NCI-H2029 (cell line): ENCODE measurements around the gene TXNRD1.
"Not testable (repeated sequence)": the region's sequence is repeated elsewhere in the genome, so short reads cannot be mapped to it uniquely, and the experiment has no call there.

Source experiments
- DNase-seq: peaks from one replicate; lab custom pipeline; 2025; lab: John Stamatoyannopoulos, UW

Gene TXNRD1

DNA sequence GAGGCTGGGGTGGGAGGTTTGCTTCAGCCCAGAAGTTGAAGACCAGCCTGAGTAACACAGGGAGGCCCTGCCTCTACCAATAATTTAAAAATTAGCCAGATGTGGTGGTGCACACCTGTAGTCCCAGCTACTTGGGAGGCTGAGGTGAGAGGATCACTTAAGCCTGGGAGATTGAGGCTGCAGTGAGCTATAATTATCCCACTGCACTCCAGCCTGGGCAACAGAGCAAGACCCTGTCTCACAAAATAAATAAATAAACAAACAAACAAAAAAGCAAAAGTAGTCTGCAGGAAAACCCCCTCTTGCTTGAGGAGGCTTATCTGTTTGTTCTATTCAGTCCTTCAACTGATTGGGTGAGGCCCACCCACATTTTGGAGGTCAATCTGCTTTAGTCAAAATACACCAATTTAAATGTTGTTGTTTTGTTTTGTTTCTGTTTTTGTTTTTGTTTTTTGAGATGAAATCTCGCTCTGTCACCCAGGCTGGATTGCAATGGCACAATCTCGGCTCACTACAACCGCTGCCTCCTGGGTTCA is 24.9 kb upstream of the TXNRD1 start:
- no peak for DNase-seq

DNA sequence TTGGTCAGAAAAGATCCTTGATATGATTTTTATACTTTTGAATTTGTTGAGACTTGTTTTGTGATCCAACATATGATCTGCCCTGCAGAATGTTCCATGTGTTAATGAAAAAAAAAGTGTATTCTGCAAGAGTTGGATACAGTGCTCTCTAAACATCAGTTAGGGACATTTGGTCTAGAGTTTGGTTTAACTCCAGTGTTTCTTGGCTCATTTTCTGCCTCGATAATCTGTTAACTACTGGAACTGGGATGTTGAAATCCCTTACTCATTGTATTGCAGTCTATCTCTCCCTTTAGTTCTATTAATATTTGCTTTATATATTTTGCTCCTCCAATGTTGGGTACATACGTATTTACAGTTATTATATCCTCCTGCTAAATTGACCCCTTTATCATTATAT is 18.3 kb upstream of the TXNRD1 start:
- no peak for DNase-seq

DNA sequence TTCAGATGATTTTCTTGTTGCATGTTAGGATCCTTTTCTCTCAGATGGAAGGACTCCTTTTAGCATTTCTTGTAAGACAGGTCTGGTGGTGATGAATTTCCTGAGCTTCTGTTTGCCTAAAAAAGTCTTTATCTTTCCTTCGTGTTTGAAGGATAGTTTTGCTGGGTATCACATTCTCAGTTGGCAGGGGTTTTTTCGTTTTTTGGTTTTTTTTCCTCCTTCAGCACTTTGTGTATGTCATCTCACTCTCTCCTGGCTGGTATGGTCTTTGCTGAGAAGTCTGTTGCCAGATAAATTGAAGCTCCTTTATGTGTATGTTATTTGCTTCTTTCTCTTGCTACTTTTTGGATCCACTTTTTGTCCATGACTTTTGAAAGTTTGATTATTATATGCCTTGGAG is 15.6 kb upstream of the TXNRD1 start:
- DNase-seq: no peak

DNA sequence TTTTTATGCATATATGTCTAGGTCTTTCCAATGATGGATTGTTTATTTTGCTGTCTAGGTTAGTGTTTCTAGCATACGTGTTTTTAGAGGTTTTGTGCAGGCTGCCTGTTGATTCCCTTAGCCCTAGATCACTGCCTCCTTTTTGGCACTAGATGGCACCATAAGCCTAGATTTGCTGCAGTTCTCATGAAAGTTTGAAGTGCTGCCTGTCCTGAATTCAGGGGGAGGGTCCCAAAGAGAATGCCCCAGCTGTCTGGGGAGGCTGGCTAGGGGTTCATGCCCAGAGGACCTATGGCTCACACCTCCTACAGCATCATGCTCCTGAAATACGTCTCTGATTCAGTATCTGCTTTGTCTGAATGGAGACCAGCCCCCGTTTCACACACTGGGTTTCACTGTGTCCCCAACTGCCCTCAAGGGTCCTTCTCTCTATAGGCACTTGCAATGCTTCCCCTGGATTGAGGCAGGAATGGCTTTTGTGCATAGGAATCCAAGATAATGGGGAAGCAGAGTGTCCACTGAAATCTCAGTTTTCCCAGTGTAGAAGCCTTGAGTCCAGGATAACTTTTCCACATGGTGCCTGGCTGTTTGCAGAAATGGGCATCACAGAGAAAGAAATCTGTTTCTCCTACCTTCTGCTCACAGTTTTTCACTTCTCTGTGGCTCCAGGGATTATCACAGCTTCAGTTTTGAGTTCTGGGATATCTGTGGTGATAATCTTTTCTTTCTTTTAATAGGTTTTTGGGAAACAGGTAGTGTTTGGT is 14.2 kb upstream of the TXNRD1 start:
- peak; percentile 47 for DNase-seq

DNA sequence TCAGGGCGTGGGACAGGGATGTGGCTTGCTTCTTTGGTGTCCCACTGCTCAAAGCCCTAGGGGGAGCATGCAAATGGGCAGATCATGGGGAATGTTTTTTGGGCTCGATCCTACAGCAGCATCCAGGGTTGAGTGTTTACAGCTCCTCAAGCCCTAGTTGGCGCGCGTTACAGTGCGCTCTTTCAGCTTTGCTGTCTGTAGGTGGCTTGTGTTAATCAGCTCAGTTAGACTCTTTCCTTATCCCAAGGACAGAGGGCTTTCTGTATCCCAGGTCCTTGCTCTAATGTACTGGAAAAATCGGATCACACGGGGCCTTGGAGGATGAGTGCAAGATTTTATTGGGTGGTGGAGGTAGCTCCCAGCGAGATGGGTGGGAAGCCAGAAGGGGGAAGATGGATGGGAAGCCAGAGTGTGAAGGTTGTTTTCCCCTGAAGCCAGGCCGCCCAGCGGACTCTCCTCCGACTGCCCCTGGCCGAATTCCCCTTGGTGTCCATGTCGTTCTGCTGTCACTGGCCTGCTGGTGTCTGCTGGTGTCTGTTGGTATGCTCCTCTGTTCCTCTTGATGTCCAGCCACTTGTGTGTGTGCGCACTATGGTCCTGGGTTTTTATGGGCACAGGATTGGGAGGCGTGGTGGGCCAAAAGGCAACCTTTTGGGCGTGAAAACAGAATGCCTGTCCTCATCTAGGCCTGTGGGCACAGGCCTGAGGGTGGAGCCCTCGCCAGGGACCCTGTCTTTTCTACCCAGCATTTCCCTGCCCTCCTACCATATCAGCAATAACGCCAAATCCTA is 10.7 kb upstream of the TXNRD1 start:
- no peak for DNase-seq

DNA sequence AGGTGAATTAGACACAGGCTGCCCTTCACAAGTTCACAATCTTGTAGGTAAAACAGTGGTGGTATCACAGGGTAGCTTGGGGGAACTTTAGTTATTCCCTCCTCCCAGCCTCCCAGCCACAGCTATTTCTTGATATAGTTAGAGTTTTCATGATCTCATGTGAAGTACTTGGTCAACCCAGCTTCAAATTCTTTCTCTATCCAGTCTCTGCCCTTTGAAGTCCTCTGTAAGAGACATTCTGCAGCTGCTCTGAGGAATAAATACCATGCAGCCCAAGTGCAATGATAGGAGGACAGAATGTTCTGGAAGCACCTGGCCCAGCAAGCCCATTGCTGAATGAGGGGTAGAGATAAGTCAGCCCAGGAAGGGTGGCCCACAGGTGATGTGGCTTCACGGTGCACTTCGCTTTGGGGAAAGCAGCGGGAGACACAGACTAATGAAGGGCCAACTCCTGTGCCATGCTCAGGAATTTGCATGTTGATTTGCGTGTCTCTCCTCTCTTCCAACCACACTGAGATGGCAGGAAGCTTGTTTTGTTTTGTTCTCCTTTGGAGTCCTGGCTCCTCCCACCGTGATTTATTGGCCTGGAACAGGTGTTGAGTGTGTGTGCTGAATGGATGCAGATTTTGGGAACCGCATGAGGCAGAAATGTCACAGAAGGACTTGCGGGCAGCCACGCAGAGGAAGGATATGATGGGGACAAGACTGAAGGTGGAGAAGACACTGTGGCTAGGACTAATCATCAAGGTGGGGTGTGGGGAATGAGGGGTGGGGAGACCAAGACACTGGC is 8.0 kb upstream of the TXNRD1 start:
- no peak for DNase-seq

DNA sequence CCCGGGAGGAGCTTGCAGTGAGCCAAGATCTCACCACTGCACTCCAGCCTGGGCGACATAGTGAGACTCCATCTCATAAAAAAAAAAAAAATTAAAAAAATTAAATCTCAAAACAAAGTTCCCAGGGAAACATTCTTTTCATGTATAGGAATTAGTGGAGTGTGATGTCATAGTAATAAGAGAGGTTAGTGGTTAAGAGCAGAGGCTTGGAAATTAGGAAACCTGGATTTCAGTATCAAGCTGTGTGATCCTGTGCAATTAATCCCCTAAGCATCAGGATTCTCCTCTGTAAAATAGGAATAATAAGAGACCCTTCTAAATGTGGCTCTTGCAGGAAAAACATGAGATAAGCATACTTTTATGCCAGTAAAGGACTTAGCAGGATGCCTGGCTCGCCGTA is 3.1 kb upstream of the TXNRD1 start:
- no peak for DNase-seq

DNA sequence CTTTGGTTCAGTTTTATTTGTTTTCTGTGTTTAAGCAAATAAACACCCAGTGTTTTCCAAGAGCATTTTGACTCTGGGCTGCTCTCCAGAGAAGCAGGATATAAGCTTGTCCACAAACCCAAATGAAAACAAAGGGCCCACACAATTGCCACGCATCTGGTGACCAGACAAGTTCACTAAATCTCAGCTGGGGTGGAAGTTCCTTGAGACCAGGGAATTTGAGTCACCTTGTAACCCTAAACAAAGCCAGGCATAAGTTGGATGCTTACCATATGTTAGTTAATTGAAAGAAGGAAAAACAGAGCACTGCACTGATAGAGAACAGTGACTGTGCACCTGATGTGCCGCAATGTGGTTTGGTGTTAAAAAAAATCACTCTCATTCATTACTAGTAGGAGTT is 1.6 kb upstream of the TXNRD1 start:
- peak; percentile 66 for DNase-seq

DNA sequence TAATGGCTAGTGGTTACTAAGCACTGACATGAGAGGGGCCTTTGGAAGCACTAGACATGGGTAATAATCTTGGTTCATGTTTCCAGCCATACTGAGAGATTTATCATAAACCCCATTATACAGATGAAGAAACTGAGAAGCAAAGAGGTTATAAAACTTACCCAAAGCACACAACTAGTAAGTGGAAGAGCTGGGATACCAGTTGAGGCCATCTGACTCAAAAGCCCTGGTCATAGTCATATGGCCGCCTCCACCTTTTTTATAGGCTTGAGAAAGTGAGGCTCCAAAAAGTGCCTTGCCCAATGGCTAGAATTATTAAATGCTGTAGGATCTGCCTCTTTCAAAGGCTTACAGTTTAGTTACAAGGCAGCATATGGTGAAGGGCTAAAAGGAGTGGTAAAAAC is 944 bp downstream of the TXNRD1 start:
- no peak for DNase-seq

DNA sequence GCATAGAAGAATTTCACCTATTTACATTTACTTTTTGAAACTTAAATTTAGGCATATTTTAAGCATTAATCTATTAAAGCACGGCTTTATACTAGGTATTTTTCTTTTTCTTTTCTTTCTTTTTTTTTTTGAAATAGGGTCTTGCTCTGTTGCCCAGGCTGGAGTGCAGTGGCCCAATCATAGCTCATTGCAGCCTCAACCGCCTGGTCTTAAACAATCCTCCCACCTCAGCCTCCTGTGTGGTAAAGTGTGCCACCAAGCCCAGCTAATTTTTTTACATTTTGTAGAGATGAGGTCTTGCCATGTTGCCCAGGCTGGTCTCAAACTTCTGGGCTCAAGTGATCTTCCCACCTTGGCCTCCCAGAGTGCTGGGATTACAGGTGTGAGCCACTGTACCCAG is 2.9 kb downstream of the TXNRD1 start:
- not testable (repeated sequence) for DNase-seq

DNA sequence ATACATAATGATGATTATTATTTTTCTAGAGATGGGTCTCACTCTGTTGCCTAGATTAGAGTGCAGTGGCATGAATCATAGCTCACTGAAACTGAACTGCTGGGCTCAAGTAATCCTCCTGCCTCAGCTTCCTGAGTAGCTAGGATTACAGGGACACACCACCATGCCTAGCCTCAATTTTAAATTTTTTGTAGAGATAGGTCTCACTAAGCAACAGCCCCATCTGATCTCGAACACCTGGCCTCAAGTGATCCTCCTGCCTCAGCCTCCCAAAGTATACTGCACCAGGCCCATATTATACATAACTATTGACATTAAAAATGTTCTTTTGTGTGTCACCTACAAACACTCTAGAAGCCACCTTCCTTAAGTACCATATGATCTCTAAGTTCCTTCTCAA is 3.4 kb downstream of the TXNRD1 start:
- DNase-seq: no peak

DNA sequence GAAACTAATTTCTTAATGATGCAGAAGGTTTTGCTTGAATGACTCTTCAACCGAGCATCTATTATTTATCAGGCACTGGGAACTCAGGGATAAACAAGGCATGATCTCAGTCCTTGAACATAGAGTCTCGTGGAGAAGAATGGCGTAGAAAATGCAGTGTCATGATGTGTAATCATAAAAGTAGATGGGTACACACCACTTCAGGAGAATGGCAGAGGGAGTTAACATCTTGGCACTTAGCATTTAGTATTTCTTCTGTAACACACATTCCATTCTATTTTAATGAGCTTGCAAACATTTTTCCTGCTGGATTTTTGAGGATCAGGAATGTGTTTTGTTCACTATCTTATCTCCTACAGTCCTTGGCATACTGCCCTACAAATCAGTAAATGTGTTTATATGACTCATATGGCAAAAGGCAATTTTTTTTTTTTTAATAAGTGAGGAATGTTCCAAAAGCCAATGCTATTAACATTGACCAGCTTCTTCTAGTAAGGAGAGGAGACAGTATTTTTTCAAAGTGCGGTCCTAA is 3.8 kb downstream of the TXNRD1 start:
- peak; percentile 53 for DNase-seq

DNA sequence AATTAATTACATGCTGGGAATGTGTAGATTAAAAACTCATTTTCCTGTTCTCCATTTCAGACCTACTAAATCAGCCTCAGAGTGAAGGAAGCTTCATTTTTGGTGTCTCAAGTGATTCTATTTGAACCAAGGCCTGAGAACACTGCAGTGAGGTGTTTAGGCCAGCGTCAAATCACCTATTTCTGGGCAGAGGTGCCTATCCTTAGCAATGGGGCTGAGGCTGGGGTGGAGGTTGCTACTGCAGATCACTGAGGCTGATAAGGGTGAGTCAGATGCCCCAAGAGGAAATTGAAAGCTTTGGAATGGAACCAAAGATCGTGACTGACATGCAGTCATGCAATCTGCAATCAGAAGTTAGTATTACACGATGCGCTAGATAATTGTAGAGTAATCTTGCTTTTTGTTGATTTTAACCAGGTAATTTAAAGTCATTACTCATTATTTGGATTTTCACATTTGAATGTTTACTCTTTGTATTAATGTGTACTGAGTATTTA is 4.4 kb downstream of the TXNRD1 start:
- peak; percentile 47 for DNase-seq

DNA sequence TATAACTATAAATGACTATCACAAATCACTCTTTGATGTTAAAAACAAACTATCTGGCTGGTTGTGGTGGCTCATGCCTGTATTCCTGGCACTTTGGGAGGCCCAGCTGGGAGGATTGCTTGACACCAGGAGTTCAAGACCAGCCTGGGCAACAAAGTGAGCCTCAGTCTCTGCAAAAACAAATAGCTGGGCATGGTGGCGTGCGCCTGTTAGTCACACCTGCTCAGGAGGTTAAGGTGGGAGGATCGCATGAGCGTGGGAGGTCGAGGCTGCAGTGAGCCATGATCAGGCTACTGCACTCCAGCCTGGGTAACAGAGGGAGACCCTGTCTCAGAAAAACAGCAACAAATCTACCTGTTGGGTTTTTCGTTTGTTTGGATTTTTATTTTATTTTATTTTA is 5.4 kb downstream of the TXNRD1 start:
- DNase-seq: no peak

DNA sequence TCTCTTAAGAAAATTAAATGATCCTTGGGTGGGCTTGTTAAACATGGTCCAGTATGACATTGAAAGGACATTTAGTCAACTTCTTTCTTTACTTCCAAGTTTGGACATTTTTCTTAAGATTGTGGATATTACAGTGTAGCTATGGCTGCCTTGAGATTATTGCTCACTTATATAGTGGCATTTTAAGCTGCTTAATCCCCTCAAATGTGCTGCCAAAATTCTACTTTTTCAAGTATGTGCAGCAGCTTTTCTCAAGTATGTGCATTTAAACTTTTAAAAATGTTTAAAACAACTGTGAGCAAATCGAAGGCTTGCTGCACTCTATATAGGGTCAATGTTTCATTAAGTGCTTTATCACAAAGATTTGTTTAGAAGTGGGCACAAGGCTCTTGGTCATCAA is 7.4 kb downstream of the TXNRD1 start:
- DNase-seq: no peak

DNA sequence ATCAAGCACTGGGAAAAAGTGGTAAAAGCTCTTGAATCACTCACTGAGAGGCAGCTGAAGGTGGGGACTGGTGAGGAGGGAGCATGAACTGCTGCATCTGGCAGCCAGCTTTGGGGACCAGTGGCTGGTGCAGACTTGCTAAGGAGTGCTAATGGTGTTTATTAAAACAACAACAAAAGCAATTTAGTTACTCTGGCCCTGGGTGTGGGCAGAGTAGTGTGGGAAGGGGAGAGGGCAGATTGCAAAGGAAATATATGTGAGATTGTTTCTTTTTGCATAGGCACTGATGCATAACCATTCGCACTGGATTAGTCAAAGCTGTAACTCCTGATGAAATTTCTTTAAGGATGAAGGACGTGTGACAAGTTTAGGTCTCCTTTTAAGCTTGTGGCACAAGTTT is 8.1 kb downstream of the TXNRD1 start:
- no peak for DNase-seq

DNA sequence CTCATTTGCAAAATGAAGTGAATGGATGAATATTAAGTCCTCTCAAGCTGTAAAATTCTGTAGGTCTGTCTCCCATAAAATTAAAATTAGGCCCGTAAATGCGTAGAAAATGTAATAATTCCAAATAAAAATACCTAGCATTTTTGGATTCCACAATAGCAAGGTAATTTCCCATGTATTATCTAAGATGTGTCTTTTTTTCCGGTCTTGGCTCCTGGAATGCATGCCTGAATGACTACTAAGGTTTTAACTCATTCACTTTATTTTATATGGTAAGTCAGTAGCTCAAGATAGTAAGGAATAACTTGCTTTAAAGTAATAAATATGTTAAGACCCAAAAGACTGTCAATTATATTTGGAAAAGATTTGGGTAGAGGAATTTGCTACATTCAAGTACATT is 11.1 kb downstream of the TXNRD1 start:
- DNase-seq: no peak

DNA sequence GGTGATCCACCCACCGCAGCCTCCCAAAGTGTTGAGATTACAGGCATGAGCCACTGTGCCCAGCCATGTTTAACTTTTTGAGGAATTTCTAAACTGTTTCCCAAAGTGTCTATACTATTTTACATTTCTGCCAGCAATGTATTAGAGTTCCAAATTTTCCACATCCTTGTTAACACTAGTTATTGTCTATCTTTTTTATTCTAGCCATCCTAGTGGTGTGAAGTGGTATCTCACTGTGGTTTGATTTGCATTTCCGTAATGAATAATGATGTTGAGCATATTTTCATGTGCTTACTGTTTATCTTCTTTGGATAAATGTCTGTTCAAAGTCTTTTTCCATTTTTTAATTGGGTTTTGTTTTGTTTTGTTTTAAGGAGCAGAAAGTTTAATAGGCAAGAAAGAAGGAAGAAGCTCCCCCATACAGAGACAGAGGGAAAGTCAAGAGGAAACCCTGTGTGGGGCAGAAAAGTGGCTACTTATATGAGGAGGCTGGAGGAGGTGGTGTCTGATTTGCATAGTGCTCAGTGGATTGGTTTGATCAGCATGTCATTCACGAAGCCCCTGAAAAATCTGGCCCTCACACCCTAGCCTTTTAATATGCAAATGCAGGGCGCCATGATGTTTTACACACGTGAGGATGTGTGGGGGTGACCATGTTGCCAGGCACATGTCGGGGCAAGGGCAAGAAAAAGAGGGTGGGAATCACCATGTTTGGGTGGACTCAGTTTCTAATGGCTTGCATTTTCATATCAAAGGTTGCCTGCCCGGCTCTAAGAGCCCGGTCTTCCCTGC is 14.9 kb downstream of the TXNRD1 start:
- DNase-seq: no peak

DNA sequence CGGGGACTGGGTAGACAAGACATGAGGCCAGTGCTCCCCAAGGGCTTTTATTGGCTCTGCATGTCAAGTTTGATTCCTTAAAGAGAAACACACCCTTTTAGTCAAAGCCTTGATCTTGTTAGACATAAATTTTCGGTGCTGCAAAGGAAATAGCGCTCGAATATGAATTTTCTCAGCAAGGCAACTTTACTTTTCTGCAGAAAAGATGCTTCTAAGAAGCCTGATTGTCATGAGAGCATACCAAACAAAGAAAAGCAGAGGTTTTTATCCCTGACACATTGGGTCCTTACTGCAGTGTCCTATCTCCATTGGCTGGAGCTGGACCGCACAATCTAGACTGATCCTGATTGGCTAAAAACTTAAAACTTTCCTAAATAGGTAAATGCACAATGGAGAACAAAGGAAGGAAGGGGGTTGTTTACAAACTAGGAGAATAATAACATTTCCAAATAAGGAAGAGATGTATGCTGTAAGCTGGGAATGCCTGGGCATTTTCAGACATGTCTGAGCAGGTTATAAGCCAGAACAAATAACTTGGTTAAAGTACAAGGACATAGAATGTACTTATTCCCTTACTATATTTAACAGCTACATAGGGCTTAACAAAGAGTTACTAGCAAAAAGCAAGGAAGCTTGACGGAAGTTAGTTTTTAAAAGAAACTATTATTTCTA is 17.2 kb downstream of the TXNRD1 start:
- DNase-seq: no peak

DNA sequence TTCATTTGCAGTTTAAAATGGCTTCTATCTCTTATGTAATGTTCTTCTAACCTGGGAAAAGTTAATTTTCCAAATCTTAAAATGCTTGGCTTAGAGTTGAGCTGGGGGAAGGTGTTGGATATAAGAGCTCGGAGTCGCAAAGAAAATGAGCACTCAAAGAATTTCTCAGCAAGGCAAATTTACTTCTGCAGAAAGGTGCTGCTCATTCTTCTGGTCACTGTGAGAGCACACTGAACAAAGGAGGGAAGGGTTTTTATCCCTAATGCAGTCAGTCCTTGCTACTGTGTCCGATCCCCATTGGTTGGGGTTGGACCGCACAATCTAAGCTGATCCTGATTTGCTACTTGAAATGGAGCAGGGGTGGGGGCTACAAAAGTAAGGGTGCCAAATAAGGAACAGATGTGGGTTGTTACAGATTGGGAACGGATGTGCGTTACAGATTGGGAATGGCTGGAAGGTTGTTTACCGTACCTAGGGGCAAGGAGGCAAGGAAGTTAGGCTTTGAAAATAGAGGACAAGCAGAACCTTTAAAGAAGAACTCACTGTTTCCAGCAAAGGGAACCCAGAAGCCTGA is 19.4 kb downstream of the TXNRD1 start:
- no peak for DNase-seq
